Testis (tissue), 2 donors: ENCODE results near the gene ZFYVE28.

ENCODE experiments used
- POLR2A ChIP-seq: fragments of 450-650 bp; IDR thresholded peaks from one replicate; pipeline ENCODE4 v1.6.1; 2017; ENCODE audit warnings: antibody characterized with exemption, mild to moderate bottlenecking, moderate library complexity
- TF ChIP-seq, protein P1 (sequence below), 3 experiments: fragments of 450-650 bp in 2 of 3; fragments of 200-600 bp in 1 of 3; sonication (generic) in 1 of 3; IDR thresholded peaks; one replicate each; pipeline ENCODE4 v1.5.1; 2016 to 2019; ENCODE audit warnings: antibody characterized with exemption in 3 of 3, mild to moderate bottlenecking in 2 of 3, moderate library complexity in 1 of 3

DNA sequence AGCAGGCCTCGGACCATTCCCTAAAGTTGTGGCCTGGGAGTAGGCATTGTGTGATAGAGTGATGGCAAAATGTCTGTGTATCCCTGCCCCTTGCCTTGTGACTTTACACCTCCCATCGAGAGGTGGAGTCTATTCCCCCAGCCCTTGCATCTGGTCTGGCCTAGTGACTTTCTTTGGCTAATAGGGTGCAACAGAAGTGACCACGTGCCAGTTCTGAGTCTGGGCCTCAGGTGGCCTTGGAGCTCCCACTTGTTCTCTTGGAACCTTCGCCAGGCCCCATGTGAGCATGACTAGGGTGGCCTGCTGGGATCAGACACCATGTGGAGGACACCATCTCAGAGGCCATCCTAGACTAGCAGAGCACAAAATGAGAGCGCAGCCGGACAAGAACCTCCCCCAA is 46.6 kb upstream of the ZFYVE28 start:
- TF ChIP-seq, protein P1, sequence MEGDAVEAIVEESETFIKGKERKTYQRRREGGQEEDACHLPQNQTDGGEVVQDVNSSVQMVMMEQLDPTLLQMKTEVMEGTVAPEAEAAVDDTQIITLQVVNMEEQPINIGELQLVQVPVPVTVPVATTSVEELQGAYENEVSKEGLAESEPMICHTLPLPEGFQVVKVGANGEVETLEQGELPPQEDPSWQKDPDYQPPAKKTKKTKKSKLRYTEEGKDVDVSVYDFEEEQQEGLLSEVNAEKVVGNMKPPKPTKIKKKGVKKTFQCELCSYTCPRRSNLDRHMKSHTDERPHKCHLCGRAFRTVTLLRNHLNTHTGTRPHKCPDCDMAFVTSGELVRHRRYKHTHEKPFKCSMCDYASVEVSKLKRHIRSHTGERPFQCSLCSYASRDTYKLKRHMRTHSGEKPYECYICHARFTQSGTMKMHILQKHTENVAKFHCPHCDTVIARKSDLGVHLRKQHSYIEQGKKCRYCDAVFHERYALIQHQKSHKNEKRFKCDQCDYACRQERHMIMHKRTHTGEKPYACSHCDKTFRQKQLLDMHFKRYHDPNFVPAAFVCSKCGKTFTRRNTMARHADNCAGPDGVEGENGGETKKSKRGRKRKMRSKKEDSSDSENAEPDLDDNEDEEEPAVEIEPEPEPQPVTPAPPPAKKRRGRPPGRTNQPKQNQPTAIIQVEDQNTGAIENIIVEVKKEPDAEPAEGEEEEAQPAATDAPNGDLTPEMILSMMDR (IDR thresholded peaks at IDR 0.05), result no peak
- no peak for TF ChIP-seq POLR2A
